ENCODE measurements around the gene ADAM10. TPM values are rescaled to one million over a fixed set of nuclear protein-coding genes. Genes with fewer than 3 reads are reported as not detected.
A peak's percentile ranks its signal among the peaks of the same experiment; 100 is the strongest.

The ADAM10 gene
- polyA plus RNA-seq, 1 donor (not counting 4 experiments of a cell fraction or from before 2014, with no cell fraction given), result 198 TPM

DNA sequence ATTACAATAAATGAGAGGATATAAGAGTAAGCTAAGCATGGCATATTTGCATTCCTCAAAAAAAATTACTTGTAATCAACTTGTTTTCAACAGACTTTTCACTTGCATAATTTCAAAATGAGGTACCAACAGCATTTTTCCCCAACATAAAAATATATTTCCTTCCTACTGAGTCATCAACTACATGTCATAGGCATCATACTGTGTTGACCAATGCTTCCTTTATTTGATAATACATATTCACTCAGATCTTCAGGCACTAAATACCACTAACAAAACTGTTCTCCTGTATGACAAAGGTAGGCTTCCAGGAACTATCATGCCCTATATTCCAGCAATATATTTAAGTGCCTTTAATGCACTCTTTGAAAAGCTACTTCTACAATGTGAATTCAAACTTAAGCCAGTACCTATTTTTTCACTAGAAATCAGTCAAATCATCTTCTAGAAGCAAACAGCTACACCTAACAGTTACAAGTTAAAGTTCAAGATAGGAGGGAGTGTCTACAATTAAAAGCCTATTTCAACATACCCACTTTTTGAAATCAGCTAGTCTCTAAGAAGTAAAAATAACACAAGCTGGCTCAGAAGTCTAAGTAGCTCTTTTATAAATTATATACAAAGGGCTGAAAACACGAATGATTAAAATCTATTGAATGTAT lies 11.3 kb downstream of the ADAM10 start:
- H3K9me3 ChIP-seq (ENCODE audit: control insufficient read depth, low read depth, low read length), result no peaks in the 10 kb centered on the region
- H4K20me1 ChIP-seq (ENCODE audit: control insufficient read depth, extremely low read depth, insufficient read depth, low read length), result no peaks in the 10 kb centered on the region
- no peaks in the 10 kb centered on the region for H3K36me3 ChIP-seq (ENCODE audit: control insufficient read depth in 2 of 2, extremely low read depth in 1 of 2, insufficient read depth in 2 of 2, low read length in 2 of 2)
- DNase-seq (ENCODE audit: low read depth, low spot score) (no peak), FAIRE-seq (peak; percentile 44)
- H3K27me3 ChIP-seq (ENCODE audit: control insufficient read depth, extremely low read depth, insufficient read depth, low read length), result no peaks in the 10 kb centered on the region
- H3K9me1 ChIP-seq (ENCODE audit: control insufficient read depth, extremely low read depth, insufficient read depth, low read length), result no peaks in the 10 kb centered on the region
- H3K79me2 ChIP-seq (ENCODE audit: control insufficient read depth, insufficient read depth, low read length), result peaks cover 93% of the 10 kb centered on the region
- H3K27ac ChIP-seq (ENCODE audit: control insufficient read depth, insufficient read depth, low read length), result peak overlapping the region; percentile 42
- no peak overlapping the region for H3K4me3 ChIP-seq (ENCODE audit: control insufficient read depth in 2 of 3, extremely low read depth in 1 of 3, insufficient read depth in 2 of 3, low read depth in 1 of 3, low read length in 3 of 3)
- H3K4me2 ChIP-seq (ENCODE audit: control insufficient read depth, extremely low read depth, insufficient read depth, low read depth, low read length), result peak overlapping the region; percentile 39
- H3K9ac ChIP-seq (ENCODE audit: control insufficient read depth, extremely low read depth, insufficient read depth, low read length), result no peak overlapping the region
- TF ChIP-seq, protein P1, sequence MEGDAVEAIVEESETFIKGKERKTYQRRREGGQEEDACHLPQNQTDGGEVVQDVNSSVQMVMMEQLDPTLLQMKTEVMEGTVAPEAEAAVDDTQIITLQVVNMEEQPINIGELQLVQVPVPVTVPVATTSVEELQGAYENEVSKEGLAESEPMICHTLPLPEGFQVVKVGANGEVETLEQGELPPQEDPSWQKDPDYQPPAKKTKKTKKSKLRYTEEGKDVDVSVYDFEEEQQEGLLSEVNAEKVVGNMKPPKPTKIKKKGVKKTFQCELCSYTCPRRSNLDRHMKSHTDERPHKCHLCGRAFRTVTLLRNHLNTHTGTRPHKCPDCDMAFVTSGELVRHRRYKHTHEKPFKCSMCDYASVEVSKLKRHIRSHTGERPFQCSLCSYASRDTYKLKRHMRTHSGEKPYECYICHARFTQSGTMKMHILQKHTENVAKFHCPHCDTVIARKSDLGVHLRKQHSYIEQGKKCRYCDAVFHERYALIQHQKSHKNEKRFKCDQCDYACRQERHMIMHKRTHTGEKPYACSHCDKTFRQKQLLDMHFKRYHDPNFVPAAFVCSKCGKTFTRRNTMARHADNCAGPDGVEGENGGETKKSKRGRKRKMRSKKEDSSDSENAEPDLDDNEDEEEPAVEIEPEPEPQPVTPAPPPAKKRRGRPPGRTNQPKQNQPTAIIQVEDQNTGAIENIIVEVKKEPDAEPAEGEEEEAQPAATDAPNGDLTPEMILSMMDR (optimal IDR thresholded peaks at IDR 0.05 in 1 of 3, IDR thresholded peaks at IDR 0.05 in 1 of 3, conservative IDR thresholded peaks at IDR 0.05 in 1 of 3; ENCODE audit: extremely low read depth in 1 of 3, insufficient read depth in 2 of 3, low read length in 3 of 3), result no peak
- TF ChIP-seq EZH2 (IDR thresholded peaks at IDR 0.05; ENCODE audit: low read length), result no peak
- dilution Hi-C loops (cut with MboI; ENCODE audit: extremely low pct_ligation_motif_present, low sequenced_read_pairs), result no loop called here
- H3K4me1 ChIP-seq (ENCODE audit: control insufficient read depth, extremely low read depth, insufficient read depth, low read length), result peaks cover 43% of the 10 kb centered on the region
- no peak overlapping the region for H2AFZ ChIP-seq (ENCODE audit: control insufficient read depth, low read length)

DNA sequence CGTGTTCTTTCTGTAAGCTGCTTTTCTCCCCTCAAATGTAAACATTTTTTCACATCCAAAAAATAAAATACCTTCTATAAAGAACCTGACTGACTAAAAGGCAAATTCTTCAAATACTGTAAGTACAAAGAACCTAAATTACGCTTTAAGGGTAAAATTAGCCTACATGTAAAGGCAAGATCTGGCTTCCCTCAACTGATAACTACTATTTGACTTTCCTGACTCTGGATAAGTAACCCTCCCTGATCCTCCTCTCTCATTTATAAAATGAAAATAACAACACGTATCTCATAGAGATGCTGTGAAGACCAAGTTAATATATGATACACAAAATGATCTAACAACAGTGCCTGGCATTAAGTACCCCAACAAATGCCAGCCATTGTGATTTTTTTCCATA lies 12.2 kb downstream of the ADAM10 start:
- H3K27ac ChIP-seq (ENCODE audit: control insufficient read depth, insufficient read depth, low read length), result no peak overlapping the region
- peaks cover 51% of the 10 kb centered on the region for H3K4me1 ChIP-seq (ENCODE audit: control insufficient read depth, extremely low read depth, insufficient read depth, low read length)
- no peak overlapping the region for H3K9ac ChIP-seq (ENCODE audit: control insufficient read depth, extremely low read depth, insufficient read depth, low read length)
- no peaks in the 10 kb centered on the region for H3K27me3 ChIP-seq (ENCODE audit: control insufficient read depth, extremely low read depth, insufficient read depth, low read length)
- peaks cover 93% of the 10 kb centered on the region for H3K79me2 ChIP-seq (ENCODE audit: control insufficient read depth, insufficient read depth, low read length)
- H3K9me1 ChIP-seq (ENCODE audit: control insufficient read depth, extremely low read depth, insufficient read depth, low read length), result no peaks in the 10 kb centered on the region
- DNase-seq (ENCODE audit: low read depth, low spot score) (no peak), FAIRE-seq (no peak)
- TF ChIP-seq, protein P1 (optimal IDR thresholded peaks at IDR 0.05 in 1 of 3, IDR thresholded peaks at IDR 0.05 in 1 of 3, conservative IDR thresholded peaks at IDR 0.05 in 1 of 3; ENCODE audit: extremely low read depth in 1 of 3, insufficient read depth in 2 of 3, low read length in 3 of 3), result no peak
- no peak for TF ChIP-seq EZH2 (IDR thresholded peaks at IDR 0.05; ENCODE audit: low read length)
- no peak overlapping the region for H2AFZ ChIP-seq (ENCODE audit: control insufficient read depth, low read length)
- no peaks in the 10 kb centered on the region for H3K36me3 ChIP-seq (ENCODE audit: control insufficient read depth in 2 of 2, extremely low read depth in 1 of 2, insufficient read depth in 2 of 2, low read length in 2 of 2)
- no peak overlapping the region for H3K4me3 ChIP-seq (ENCODE audit: control insufficient read depth in 2 of 3, extremely low read depth in 1 of 3, insufficient read depth in 2 of 3, low read depth in 1 of 3, low read length in 3 of 3)
- dilution Hi-C loops (cut with MboI; ENCODE audit: extremely low pct_ligation_motif_present, low sequenced_read_pairs), result no loop called here
- no peaks in the 10 kb centered on the region for H4K20me1 ChIP-seq (ENCODE audit: control insufficient read depth, extremely low read depth, insufficient read depth, low read length)
- no peaks in the 10 kb centered on the region for H3K9me3 ChIP-seq (ENCODE audit: control insufficient read depth, low read depth, low read length)
- H3K4me2 ChIP-seq (ENCODE audit: control insufficient read depth, extremely low read depth, insufficient read depth, low read depth, low read length), result no peak overlapping the region
